ACC112 (cell line): ENCODE results near the gene SLC8A2.

Experiments used
- H2AFZ ChIP-seq: fragments of 200-600 bp; sonication (generic); one replicate; pipeline ENCODE4 v1.6.0; 2017; ENCODE audit warnings: antibody characterized with exemption, low read length; ENCODE audit not compliant: unreplicated experiment
- H3K27ac ChIP-seq: fragments of 200-600 bp; sonication (generic); 2 replicates; pipeline ENCODE4 v1.5.1; 2014; ENCODE audit warnings: low read depth, mild to moderate bottlenecking, antibody characterized with exemption, low read length, moderate library complexity
- H3K27me3 ChIP-seq: fragments of 200-600 bp; sonication (generic); 2 replicates; pipeline ENCODE4 v1.6.1; 2014; ENCODE audit warnings: mild to moderate bottlenecking, antibody characterized with exemption, low read length, moderate library complexity, mixed read lengths; ENCODE audit not compliant: insufficient read depth
- H3K36me3 ChIP-seq: fragments of 200-600 bp; sonication (generic); 2 replicates; pipeline ENCODE4 v1.6.1; 2016; ENCODE audit warnings: mild to moderate bottlenecking, antibody characterized with exemption, low read length, moderate library complexity, mixed read lengths; ENCODE audit not compliant: insufficient read depth
- H3K4me1 ChIP-seq: fragments of 200-600 bp; sonication (generic); one replicate; pipeline ENCODE4 v1.6.1; 2016; ENCODE audit warnings: low read length, mixed read lengths; ENCODE audit not compliant: insufficient read depth, unreplicated experiment, control insufficient read depth
- H3K4me3 ChIP-seq: fragments of 200-600 bp; sonication (generic); 2 replicates; pipeline ENCODE4 v1.5.1; 2014; ENCODE audit warnings: mild to moderate bottlenecking, low read depth, low read length
- H3K79me2 ChIP-seq: fragments of 200-600 bp; sonication (generic); one replicate; pipeline ENCODE4 v1.6.0; 2016; ENCODE audit warnings: low read length; ENCODE audit not compliant: control insufficient read depth, unreplicated experiment, insufficient read depth

SLC8A2 gene

DNA sequence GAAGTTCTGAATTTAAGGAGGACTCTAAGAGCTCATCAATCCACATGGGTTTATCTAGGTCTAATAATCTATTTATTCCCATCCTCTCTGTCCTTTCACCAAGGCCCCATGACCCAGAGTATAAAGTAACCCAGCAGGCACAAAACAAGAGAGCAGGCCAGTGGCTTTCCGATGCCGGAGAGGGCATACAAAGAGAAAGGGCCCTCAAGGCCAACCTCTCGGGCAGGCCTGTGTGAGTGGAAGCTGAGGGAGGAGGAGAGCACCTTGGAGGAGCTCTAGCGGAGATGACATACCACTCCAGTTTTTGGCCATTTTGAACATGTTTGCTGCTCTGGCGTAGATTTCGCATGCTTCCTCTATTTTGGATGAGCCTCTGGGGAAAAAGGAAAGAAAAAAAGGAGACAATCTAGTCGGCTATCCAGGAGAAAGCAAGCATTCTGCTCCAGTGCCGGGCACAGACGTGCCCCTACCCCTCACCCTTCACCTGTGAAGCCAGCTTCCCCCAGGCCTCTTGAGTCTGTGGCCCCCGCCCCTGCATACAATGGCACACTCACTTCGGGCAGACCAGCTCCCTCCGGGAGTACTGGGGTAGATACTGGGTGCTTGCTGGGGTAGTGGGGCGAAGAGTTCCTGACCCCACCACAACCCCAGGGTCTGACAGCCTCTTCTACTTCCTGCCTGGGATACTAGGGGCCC lies 31.6 kb upstream of the SLC8A2 start:
- H3K4me3 ChIP-seq, result no peak overlapping the region
- H3K27ac ChIP-seq, result no peak overlapping the region

DNA sequence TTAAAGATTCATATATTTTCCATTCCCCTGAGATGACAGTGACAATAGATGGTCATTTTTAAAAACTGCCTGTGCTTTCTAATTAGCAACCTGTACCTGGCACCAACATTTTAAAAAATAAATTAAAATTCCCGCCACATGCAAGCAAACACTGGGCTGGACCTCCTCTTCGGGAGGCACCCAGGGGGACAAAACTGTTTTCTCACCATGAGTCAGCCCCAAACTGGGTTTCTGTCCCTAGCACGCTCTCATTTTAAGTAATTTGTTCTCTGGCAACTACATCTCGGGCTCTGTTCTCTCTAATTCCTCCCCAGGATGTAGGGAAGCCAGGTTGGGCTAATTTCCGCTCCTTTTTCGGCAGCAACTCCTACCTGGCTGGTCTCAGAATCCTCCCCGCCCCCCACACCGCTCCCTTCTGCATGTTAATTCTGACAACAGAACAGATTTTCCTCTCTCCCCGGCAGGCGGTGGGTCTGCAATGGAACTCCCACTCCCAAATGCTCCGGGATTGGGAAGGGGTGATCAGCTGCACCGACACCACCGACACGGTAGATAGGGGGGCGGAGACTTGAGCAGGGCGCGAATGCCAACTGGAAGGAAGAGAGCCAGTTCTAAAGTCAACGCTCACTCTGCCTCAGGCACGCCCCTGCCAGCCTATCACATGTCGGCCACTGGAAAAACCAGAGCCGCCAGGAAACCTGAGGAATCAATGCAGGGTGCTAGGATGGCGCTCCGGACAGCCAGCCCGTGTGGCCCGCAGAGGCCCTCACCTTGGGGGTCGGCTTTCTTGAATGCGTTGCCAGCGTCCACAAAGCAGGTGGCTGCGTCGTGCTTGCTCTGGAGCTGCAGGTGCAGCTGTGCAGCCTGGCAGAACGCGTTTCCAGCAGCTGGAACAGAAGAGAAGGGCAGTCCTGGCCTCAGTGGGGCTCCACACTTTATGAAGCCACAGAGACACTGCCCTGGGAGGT lies 28.5 kb upstream of the SLC8A2 start:
- Histone ChIP-seq H3K4me1 (no peaks in the 10 kb centered on the region), H3K27ac (no peak overlapping the region), H3K36me3 (no peaks in the 10 kb centered on the region; the same call in 1 of the 2 replicates), H3K79me2 (peaks cover 3% of the 10 kb centered on the region), H3K27me3 (no peaks in the 10 kb centered on the region), H2AFZ (no peak overlapping the region), H3K4me3 (no peak overlapping the region)

More for the DNA sequence above, 31.6 kb upstream of the SLC8A2 start:
- Histone ChIP-seq H3K36me3 (no peaks in the 10 kb centered on the region; the same call in 1 of the 2 replicates), H3K79me2 (peaks cover 29% of the 10 kb centered on the region), H3K27me3 (no peaks in the 10 kb centered on the region), H3K4me1 (no peaks in the 10 kb centered on the region), H2AFZ (no peak overlapping the region)

DNA sequence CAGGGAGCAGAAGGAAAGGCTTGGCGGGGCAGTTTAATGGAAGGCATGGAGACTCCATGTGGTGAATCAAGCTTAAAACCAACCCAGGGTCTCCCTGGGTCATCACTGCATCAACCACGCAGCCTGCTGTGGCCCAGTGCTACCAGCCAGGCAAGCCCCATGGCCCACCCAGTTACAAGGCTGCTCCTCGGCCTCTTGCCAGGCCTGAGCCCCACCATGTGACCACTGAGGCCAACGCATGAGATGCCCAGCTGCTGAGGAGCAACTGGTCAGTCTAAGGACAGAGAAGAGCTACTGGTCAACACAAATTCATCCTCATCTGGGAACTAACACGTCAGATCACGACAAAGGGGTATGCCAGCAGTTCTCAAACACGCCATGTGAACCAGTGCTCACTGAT lies 27.7 kb upstream of the SLC8A2 start:
- H2AFZ ChIP-seq, result no peak overlapping the region
- H3K36me3 ChIP-seq, result no peaks in the 10 kb centered on the region; the same call in 1 of the 2 replicates
- H3K79me2 ChIP-seq, result peaks cover 3% of the 10 kb centered on the region
- H3K4me1 ChIP-seq, result no peaks in the 10 kb centered on the region
- no peaks in the 10 kb centered on the region for H3K27me3 ChIP-seq
- H3K4me3 ChIP-seq, result no peak overlapping the region
- H3K27ac ChIP-seq, result no peak overlapping the region

DNA sequence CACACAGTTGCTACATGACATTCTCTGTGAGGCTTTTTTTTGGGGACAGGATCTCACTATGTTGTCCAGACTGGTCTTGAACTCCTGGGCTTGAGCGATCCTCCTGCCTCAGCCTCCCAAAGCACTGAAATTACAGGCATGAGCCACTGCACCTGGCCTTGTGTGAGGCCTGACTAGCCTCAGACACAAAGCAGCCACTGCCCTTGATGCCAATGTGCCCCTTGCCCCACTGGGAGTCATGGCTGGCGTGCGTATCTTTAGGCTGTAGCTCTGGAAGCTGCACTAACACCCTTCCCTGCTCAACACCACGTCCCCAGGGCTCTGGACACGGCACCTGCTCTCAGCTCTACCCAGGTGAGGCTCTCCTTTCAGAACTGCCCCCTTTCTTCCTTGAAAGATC lies 26.9 kb upstream of the SLC8A2 start:
- H3K36me3 ChIP-seq, result no peaks in the 10 kb centered on the region; the same call in 1 of the 2 replicates
- no peak overlapping the region for H3K27ac ChIP-seq
- no peaks in the 10 kb centered on the region for H3K27me3 ChIP-seq
- H3K79me2 ChIP-seq, result peaks cover 3% of the 10 kb centered on the region
- no peak overlapping the region for H2AFZ ChIP-seq
- H3K4me1 ChIP-seq, result no peaks in the 10 kb centered on the region
- no peak overlapping the region for H3K4me3 ChIP-seq

DNA sequence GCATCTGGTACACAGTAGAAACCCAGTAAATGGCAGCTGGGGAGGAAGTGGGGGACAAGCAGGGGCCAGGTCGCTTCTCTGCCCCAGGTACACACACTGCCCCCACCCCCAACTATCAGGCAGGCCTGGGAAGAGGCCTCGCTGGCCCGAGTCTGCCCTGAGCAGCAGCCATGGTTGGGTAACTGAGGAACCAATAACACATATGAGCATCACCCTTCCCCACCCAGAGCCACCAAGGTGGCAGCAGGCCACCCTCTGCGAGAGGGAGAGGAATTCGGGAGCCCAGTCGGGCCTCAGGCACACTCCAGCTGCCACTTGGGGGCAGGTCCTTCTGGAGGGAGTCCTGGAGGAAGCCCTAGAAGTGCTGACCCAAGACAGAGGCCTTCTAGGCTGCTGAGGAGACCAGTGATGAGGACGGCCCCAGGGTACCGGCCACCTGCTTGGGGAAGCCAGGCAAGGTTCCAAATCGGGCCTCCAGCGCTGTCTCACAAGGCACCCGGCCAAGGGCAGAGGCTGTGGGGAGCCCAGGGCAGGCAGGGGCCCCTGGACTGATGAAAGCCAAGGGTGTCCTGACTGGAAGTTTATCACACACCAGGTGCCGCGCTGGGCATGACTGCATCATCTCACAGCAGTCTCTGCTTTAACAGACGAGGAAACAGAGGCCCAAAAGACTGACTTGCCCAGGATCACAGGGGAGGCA lies 26.3 kb upstream of the SLC8A2 start:
- H3K4me3 ChIP-seq, result no peak overlapping the region
- H2AFZ ChIP-seq, result no peak overlapping the region
- H3K27ac ChIP-seq, result no peak overlapping the region
- H3K27me3 ChIP-seq, result no peaks in the 10 kb centered on the region
- H3K79me2 ChIP-seq, result peaks cover 3% of the 10 kb centered on the region
- no peaks in the 10 kb centered on the region for H3K4me1 ChIP-seq
- no peaks in the 10 kb centered on the region; the same call in 1 of the 2 replicates for H3K36me3 ChIP-seq

DNA sequence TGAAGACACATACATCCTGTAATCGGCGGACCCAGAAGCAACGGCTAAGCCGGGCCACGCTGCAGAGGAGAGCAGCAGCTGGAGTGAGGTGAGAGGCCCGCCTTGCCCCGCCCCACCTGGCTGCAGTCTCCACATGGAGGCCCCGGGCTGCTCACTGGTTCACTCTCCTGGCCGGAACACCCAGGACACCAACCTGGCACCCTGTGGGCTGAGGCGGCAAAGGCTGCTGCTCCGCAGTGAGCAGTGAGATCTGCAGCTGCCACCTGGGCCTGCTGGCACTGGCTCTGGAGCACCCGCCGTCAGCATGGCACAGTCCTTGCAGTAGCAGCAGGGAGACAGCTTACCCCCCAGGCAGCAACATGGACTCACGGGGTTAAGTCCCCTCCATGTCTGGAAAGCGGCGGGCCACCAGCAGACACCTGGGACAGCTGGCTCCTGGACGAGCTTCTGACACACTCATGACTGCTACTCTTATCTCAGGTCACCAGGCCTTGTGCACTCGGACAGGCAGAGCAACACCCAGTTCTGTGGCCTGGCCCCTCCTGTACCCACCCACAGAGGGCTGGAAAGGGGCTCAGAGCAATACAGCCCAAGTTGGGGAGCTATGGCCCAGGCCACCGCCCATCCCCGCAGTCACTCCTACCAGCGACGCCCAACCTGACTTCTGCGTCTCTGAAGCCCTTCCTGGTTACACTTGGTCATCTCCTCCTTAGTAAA lies 25.5 kb upstream of the SLC8A2 start:
- Histone ChIP-seq H3K27ac (no peak overlapping the region), H3K27me3 (no peaks in the 10 kb centered on the region), H3K79me2 (peaks cover 3% of the 10 kb centered on the region), H2AFZ (no peak overlapping the region), H3K4me1 (no peaks in the 10 kb centered on the region), H3K36me3 (no peaks in the 10 kb centered on the region), H3K4me3 (no peak overlapping the region)

DNA sequence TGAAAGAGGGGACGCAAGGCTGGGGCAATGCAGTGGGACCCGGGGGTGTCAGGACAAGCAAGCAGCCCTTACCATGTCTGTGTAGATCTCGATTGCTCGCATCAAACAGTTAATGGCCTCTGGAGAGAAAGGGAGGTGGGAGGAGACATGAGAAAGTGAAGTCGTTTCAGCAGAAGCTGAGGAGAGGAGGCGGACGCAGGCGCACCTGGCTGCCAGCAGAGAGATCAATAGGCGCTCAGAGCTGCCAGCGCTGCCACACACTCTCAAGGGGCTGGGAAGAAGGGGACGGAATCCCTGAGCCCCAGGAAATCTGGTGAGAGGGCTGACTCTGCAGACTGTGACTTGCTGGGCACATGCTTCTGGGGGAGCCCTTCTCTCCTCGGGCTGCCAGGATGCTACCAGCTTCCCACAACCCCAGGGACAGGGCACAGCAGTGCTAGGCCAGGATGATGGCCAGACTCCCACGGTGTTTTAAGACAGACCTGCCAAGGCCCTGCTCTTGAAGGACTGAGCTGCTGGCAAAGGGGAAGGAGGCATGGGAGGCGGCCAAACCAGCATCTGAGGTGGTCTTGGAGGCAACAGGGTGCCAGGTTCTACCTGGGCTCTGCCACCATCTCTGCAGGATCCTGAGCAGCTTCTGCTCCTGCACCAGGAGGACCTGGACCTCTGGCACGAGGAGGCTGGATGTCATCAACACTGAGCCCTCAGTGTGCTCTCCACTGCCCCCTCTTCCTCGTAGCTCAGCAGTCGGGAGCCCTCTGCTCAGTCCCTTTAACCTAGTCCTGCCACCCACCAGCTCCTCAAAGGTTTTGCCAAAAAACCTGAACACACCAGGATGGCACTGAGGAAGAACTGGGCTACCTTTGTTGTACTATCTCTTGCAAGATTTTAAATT lies 24.0 kb upstream of the SLC8A2 start:
- Histone ChIP-seq H3K4me1 (no peaks in the 10 kb centered on the region), H3K36me3 (no peaks in the 10 kb centered on the region), H2AFZ (no peak overlapping the region), H3K4me3 (no peak overlapping the region), H3K27ac (no peak overlapping the region), H3K79me2 (no peaks in the 10 kb centered on the region), H3K27me3 (no peaks in the 10 kb centered on the region)

DNA sequence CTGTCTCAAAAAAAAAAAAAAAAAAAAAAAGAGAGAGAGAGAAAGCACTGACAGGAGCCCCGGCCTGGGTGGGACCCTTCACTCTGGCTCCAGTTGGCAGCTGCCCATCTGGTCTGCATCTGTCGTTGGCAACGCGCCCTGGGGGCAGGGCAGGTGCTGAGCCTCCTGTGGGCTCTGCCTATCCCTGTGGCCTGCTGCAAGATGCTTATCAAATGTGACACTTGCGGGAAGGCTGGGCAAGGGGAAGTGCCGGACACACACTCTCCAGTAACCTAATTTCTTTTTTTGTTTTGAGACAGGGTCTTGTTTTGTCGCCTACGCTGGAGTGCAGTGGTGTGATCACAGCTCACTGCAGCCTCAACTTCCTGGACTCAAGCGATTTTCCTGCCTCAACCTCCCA lies 23.0 kb upstream of the SLC8A2 start:
- Histone ChIP-seq H3K4me3 (no peak overlapping the region), H3K27ac (no peak overlapping the region), H3K36me3 (no peaks in the 10 kb centered on the region), H3K27me3 (no peaks in the 10 kb centered on the region), H3K4me1 (no peaks in the 10 kb centered on the region), H3K79me2 (no peaks in the 10 kb centered on the region), H2AFZ (no peak overlapping the region)

DNA sequence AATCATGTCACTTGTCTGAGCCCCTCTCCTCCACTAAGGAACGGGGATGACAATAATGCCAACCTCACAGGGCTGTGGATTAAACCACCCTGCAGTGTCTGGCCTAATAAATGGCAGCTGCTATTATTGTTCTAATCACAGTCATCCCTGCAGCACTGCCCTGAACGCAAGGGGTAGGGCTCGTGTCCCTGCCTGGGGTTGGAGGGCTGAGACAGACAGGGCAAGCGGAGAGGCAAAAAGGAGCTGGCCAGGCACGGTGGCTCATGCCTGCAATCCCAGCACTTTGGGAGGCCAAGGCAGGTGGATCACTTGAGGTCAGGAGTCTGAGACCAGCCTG lies 22.5 kb upstream of the SLC8A2 start:
- Histone ChIP-seq H2AFZ (no peak overlapping the region), H3K4me3 (no peak overlapping the region), H3K36me3 (no peaks in the 10 kb centered on the region), H3K79me2 (no peaks in the 10 kb centered on the region), H3K27ac (no peak overlapping the region), H3K27me3 (no peaks in the 10 kb centered on the region), H3K4me1 (no peaks in the 10 kb centered on the region)
